SK-N-SH (cell line): ENCODE measurements around the gene INTS1. TPM values are rescaled to one million over a fixed set of nuclear protein-coding genes. Genes with fewer than 3 reads are reported as not detected.

Experiments
- CTCF ChIA-PET: fragments of 300-600, 350-600 bp; formaldehyde crosslinking; extraction: SDS; loops from one replicate; lab custom pipeline; 2021; lab: Yijun Ruan, JAX
- POLR2A ChIA-PET: fragments of 350-600 bp; sonication (Branson Sonifier 250); formaldehyde crosslinking; extraction: SDS; loops from one replicate; lab custom pipeline; 2020; ENCODE audit warnings: antibody characterized with exemption, inconsistent platforms; lab: Yijun Ruan, JAX
- DNase-seq: peaks from one replicate; pipeline ENCODE4 v3.0.0; 2012
- H2AFZ ChIP-seq: fragments of 200-600 bp; sonication (generic); 2 replicates; pipeline ENCODE4 v1.8.1; 2016; ENCODE audit warnings: antibody characterized with exemption, mild to moderate bottlenecking, low read depth
- H3F3A ChIP-seq: fragments of 200-600 bp; sonication (generic); replicated peaks from 2 replicates; pipeline ENCODE3; 2016; ENCODE audit warnings: antibody characterized with exemption, mild to moderate bottlenecking; ENCODE audit not compliant: insufficient read depth
- H3K27ac ChIP-seq, 2 experiments: fragments of 200-500 bp in 1 of 2; fragments of 200-600 bp in 1 of 2; sonication (Bioruptor generic) in 1 of 2; sonication (generic), shearing (Covaris generic) in 1 of 2; 2 replicates each; pipeline versions ENCODE4 v1.5.1 to v1.6.1; 2014 to 2016; ENCODE audit warnings: low read depth in 2 of 2, inconsistent platforms in 1 of 2, low read length in 1 of 2, mild to moderate bottlenecking in 1 of 2, mixed read lengths in 1 of 2
- H3K27me3 ChIP-seq: fragments of 200-600 bp; sonication (generic), shearing (Covaris generic); 2 replicates; pipeline ENCODE4 v1.6.1; 2016; ENCODE audit warnings: mixed run types; ENCODE audit not compliant: insufficient read depth
- H3K36me3 ChIP-seq, 2 experiments: fragments of 200-500 bp in 1 of 2; fragments of 200-600 bp in 1 of 2; sonication (Bioruptor generic) in 1 of 2; sonication (generic) in 1 of 2; replicated peaks in 1 of 2; 2 replicates each; pipeline versions ENCODE3 to v1.5.1; 2014 to 2016; ENCODE audit warnings: low read length in 1 of 2, mild to moderate bottlenecking in 1 of 2; ENCODE audit not compliant: insufficient read depth in 2 of 2, control insufficient read depth in 1 of 2
- H3K4me1 ChIP-seq, 2 experiments: fragments of 200-500 bp in 1 of 2; fragments of 200-600 bp in 1 of 2; sonication (Bioruptor generic) in 1 of 2; sonication (generic), shearing (Covaris generic) in 1 of 2; 2 replicates each; pipeline versions ENCODE4 v1.5.1 to v1.6.1; 2014 to 2016; ENCODE audit warnings: low read depth in 1 of 2, low read length in 1 of 2, mixed run types in 1 of 2; ENCODE audit not compliant: insufficient read depth in 2 of 2, control insufficient read depth in 1 of 2
- H3K4me2 ChIP-seq: fragments of 200-600 bp; sonication (generic), shearing (Covaris generic); 2 replicates; pipeline ENCODE4 v1.6.1; 2017; ENCODE audit warnings: mixed run types
- H3K4me3 ChIP-seq, 2 experiments: fragments of 200-500 bp in 1 of 2; fragments of 200-600 bp in 1 of 2; sonication (Bioruptor generic) in 1 of 2; sonication (generic), shearing (Covaris generic) in 1 of 2; 2 replicates each; pipeline versions ENCODE4 v1.5.1 to v1.8.1; 2014 to 2016; ENCODE audit warnings: low read depth in 2 of 2, inconsistent platforms in 1 of 2, low read length in 1 of 2, mild to moderate bottlenecking in 1 of 2, mixed read lengths in 1 of 2, moderate library complexity in 1 of 2
- H3K79me2 ChIP-seq: fragments of 200-600 bp; sonication (generic); 2 replicates; pipeline ENCODE4 v1.8.1; 2017; ENCODE audit warnings: mild to moderate bottlenecking; ENCODE audit not compliant: insufficient read depth
- H3K9ac ChIP-seq: fragments of 200-600 bp; sonication (generic); 2 replicates; pipeline ENCODE4 v1.6.1; 2017; ENCODE audit warnings: mixed run types
- H3K9me2 ChIP-seq: fragments of 200-600 bp; sonication (generic); 2 replicates; pipeline ENCODE4 v1.6.1; 2017; ENCODE audit warnings: mixed run types
- H3K9me3 ChIP-seq: fragments of 200-600 bp; sonication (generic); 2 replicates; pipeline ENCODE4 v1.6.1; 2017; ENCODE audit warnings: mixed run types, mild to moderate bottlenecking, moderate library complexity
- H4K20me1 ChIP-seq: fragments of 200-600 bp; sonication (generic); 2 replicates; pipeline ENCODE4 v1.6.1; 2017; ENCODE audit warnings: mild to moderate bottlenecking, mixed run types; ENCODE audit not compliant: insufficient read depth
- EP300 ChIP-seq, 2 experiments: IDR thresholded peaks; 2 replicates each; pipeline versions ENCODE4 v1.4.0 to v1.6.1; 2012; ENCODE audit warnings: borderline replicate concordance in 1 of 2, low read depth in 1 of 2, low read length in 1 of 2
- EZH2phosphoT487 ChIP-seq: fragments of 200-600 bp; sonication (generic); IDR thresholded peaks from 2 replicates; pipeline ENCODE4 v1.6.1; 2017; ENCODE audit warnings: low read depth, mixed run types, mild to moderate bottlenecking, antibody characterized with exemption, moderate library complexity, borderline replicate concordance
- FOXJ3 ChIP-seq: sonication (generic); formaldehyde crosslinking; IDR thresholded peaks from 2 replicates; pipeline ENCODE4 v1.5.1; 2020; ENCODE audit warnings: mild to moderate bottlenecking, missing genetic modification reagents
- JUND ChIP-seq: IDR thresholded peaks from 2 replicates; pipeline ENCODE4 v1.4.0; 2012
- NRF1 ChIP-seq: IDR thresholded peaks from 2 replicates; pipeline ENCODE4 v1.6.1; 2012; ENCODE audit warnings: low read depth, mild to moderate bottlenecking, low read length
- RAD21 ChIP-seq: IDR thresholded peaks from 2 replicates; pipeline ENCODE4 v1.6.1; 2012; ENCODE audit warnings: mild to moderate bottlenecking, low read length
- SMC3 ChIP-seq: IDR thresholded peaks from 2 replicates; pipeline ENCODE4 v1.6.1; 2012; ENCODE audit warnings: low read depth, low read length, improper control_type of control experiment
- YY1 ChIP-seq: IDR thresholded peaks from 2 replicates; pipeline ENCODE4 v1.4.0; 2012; ENCODE audit warnings: low read depth, mild to moderate bottlenecking
- WGBS: methylation state at CpG from one replicate; pipeline ENCODE4 v1.1.6; 2017; ENCODE audit warnings: low lambda C conversion rate; 5-methylcytosine and 5-hydroxymethylcytosine counted together
- polyA plus RNA-seq, 3 experiments: library from polyadenylated mRNA; depleted of rRNA; stranded (reverse); fragments of >200 nt; gene quantifications; 2 replicates each; pipeline ENCODE4 v1.2.3, GENCODE V29; 2012
- TF ChIP-seq, protein P1 (sequence below): IDR thresholded peaks from 2 replicates; pipeline ENCODE4 v1.4.0; 2012; ENCODE audit warnings: low read depth, borderline replicate concordance
- TF ChIP-seq, protein P2 (sequence below): fragments of 150-350 bp; IDR thresholded peaks from 2 replicates; pipeline ENCODE4 v1.6.1; 2016; ENCODE audit warnings: mild to moderate bottlenecking, low read depth, low read length
- TF ChIP-seq, protein P3 (sequence below): fragments of 200-600 bp; sonication (generic); IDR thresholded peaks from 2 replicates; pipeline ENCODE4 v1.6.1; 2017; ENCODE audit warnings: antibody characterized with exemption, mild to moderate bottlenecking, moderate library complexity

The INTS1 gene
- polyA plus RNA-seq, 1 of the 3 experiments (the other 2 are of a cell fraction): 48.1 TPM

DNA sequence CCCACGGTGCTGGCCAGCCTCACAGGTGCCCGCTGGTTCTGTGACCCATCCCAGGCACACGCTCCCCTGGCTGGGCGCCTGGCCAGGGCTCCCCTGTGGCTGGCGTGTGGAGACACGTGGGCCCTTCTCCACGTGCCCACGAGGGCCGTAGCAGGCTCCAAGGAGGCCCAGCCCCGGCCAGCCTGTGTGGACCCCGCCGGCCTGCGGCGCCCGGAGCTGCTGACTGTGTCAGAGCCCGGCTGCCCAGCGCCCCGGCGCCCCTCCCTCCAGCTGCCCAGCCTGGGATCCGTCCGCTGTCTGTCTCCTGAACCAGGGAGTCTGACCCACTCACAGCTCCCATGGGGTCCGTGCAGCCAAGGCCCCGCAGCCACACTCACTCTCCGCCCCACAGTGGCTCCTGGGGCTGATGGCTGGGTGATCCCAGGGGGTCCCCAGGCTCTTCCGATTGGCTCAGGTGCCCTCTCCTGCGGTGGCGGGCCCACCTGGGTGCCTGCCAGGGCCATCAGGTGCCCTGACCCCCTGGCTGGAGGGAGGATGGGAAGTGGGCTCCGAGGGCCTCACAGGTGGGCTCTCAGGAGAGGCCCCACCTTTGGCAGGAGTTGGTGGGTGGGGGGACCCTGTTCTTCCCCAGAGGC, 42.2 kb upstream of the INTS1 start:
- H3K9ac ChIP-seq: no peak overlapping the region
- no peaks in the 10 kb centered on the region for H3K79me2 ChIP-seq
- no peaks in the 10 kb centered on the region for H3K27me3 ChIP-seq
- DNase-seq: no peak
- H3K4me1 ChIP-seq: no peaks in the 10 kb centered on the region
- H3K27ac ChIP-seq: no peak overlapping the region
- H3K4me2 ChIP-seq: no peak overlapping the region
- H2AFZ ChIP-seq: no peak overlapping the region
- no peak for TF ChIP-seq FOXJ3 (CRISPR knock-in tag)
- TF ChIP-seq EP300 (IDR thresholded peaks at IDR 0.05; ENCODE audit: borderline replicate concordance in 1 of 2, low read depth in 1 of 2, low read length in 1 of 2): no peak
- no peak for TF ChIP-seq NRF1
- TF ChIP-seq, protein P1, sequence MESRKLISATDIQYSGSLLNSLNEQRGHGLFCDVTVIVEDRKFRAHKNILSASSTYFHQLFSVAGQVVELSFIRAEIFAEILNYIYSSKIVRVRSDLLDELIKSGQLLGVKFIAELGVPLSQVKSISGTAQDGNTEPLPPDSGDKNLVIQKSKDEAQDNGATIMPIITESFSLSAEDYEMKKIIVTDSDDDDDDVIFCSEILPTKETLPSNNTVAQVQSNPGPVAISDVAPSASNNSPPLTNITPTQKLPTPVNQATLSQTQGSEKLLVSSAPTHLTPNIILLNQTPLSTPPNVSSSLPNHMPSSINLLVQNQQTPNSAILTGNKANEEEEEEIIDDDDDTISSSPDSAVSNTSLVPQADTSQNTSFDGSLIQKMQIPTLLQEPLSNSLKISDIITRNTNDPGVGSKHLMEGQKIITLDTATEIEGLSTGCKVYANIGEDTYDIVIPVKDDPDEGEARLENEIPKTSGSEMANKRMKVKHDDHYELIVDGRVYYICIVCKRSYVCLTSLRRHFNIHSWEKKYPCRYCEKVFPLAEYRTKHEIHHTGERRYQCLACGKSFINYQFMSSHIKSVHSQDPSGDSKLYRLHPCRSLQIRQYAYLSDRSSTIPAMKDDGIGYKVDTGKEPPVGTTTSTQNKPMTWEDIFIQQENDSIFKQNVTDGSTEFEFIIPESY: no peak
- no peak for TF ChIP-seq JUND
- TF ChIP-seq SMC3: no peak
- no peak for TF ChIP-seq RAD21
- no peak for TF ChIP-seq EZH2phosphoT487
- TF ChIP-seq, protein P2, sequence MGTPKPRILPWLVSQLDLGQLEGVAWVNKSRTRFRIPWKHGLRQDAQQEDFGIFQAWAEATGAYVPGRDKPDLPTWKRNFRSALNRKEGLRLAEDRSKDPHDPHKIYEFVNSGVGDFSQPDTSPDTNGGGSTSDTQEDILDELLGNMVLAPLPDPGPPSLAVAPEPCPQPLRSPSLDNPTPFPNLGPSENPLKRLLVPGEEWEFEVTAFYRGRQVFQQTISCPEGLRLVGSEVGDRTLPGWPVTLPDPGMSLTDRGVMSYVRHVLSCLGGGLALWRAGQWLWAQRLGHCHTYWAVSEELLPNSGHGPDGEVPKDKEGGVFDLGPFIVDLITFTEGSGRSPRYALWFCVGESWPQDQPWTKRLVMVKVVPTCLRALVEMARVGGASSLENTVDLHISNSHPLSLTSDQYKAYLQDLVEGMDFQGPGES: no peak
- TF ChIP-seq, protein P3, sequence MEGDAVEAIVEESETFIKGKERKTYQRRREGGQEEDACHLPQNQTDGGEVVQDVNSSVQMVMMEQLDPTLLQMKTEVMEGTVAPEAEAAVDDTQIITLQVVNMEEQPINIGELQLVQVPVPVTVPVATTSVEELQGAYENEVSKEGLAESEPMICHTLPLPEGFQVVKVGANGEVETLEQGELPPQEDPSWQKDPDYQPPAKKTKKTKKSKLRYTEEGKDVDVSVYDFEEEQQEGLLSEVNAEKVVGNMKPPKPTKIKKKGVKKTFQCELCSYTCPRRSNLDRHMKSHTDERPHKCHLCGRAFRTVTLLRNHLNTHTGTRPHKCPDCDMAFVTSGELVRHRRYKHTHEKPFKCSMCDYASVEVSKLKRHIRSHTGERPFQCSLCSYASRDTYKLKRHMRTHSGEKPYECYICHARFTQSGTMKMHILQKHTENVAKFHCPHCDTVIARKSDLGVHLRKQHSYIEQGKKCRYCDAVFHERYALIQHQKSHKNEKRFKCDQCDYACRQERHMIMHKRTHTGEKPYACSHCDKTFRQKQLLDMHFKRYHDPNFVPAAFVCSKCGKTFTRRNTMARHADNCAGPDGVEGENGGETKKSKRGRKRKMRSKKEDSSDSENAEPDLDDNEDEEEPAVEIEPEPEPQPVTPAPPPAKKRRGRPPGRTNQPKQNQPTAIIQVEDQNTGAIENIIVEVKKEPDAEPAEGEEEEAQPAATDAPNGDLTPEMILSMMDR: no peak
- TF ChIP-seq YY1: no peak
- TF ChIP-seq, all 33 proteins: peak for 0
- Histone ChIP-seq H3K9me3 (no peaks in the 10 kb centered on the region), H3K36me3 (peaks cover 7 to 26% of the 10 kb centered on the region in 2 experiments), H3K9me2 (no peaks in the 10 kb centered on the region), H4K20me1 (no peaks in the 10 kb centered on the region), H3F3A (peaks cover 1% of the 10 kb centered on the region), H3K4me3 (no peak overlapping the region)
- WGBS: 95% methylated on average over 9 of the region's 28 CpGs
- CTCF ChIA-PET: interaction anchor here (0.7 to 2.2 kb wide), 3 partner anchors 10 to 213 kb away, joined by 3 to 11 read pairs (median 4); partner anchors contain the start of gene TMEM184A
- POLR2A ChIA-PET: no interaction called here
